CD14-positive monocyte (primary cell): ENCODE results near the gene DDX10. TPM values are rescaled to one million over a fixed set of nuclear protein-coding genes. Genes with fewer than 3 reads are reported as not detected.

Experiments used
- DNase-seq, 3 donors: peaks; one replicate each; pipeline ENCODE4 v3.0.0-alpha.2; 2011 to 2022
- H2AFZ ChIP-seq: 2 replicates; pipeline ENCODE4 v1.6.0; 2012; ENCODE audit warnings: mild to moderate bottlenecking, low read depth, low read length, inconsistent platforms; ENCODE audit not compliant: insufficient read depth, poor library complexity, severe bottlenecking
- H3K27ac ChIP-seq, 2 donors: 1 replicate in 1 of 2; 2 replicates in 1 of 2; pipeline ENCODE4 v1.5.1; 2012 to 2013; ENCODE audit warnings: low read length in 2 of 2, control low read depth in 1 of 2, inconsistent platforms in 1 of 2, low read depth in 1 of 2, mild to moderate bottlenecking in 1 of 2
- H3K27me3 ChIP-seq, 2 donors: one replicate each; pipeline versions ENCODE4 v1.6.0 to v1.6.1; 2011 to 2013; ENCODE audit warnings: low read length in 2 of 2; ENCODE audit not compliant: control insufficient read depth in 2 of 2, insufficient read depth in 2 of 2
- H3K36me3 ChIP-seq, 2 donors: replicated peaks in 1 of 2; 1 replicate in 1 of 2; 2 replicates in 1 of 2; pipeline versions ENCODE4 v1.5.1 to v1.6.1; 2012 to 2013; ENCODE audit warnings: low read length in 2 of 2, control low read depth in 1 of 2, inconsistent platforms in 1 of 2, mild to moderate bottlenecking in 1 of 2; ENCODE audit not compliant: insufficient read depth in 2 of 2, control insufficient read depth in 1 of 2
- H3K4me1 ChIP-seq, 2 donors: 1 replicate in 1 of 2; 2 replicates in 1 of 2; pipeline versions ENCODE4 v1.5.1 to v1.6.1; 2012 to 2013; ENCODE audit warnings: low read length in 2 of 2, control low read depth in 1 of 2, inconsistent platforms in 1 of 2, mild to moderate bottlenecking in 1 of 2, moderate library complexity in 1 of 2; ENCODE audit not compliant: insufficient read depth in 2 of 2, control insufficient read depth in 1 of 2
- H3K4me2 ChIP-seq: replicated peaks from 2 replicates; pipeline ENCODE3; 2012; ENCODE audit warnings: low read length, moderate library complexity, mild to moderate bottlenecking; ENCODE audit not compliant: poor library complexity, severe bottlenecking; ENCODE audit errors: extremely low read depth
- H3K4me3 ChIP-seq, 3 experiments: fragments of 200-600 bp in 1 of 3; sonication (generic) in 1 of 3; replicated peaks in 1 of 3; 1 replicate in 2 of 3; 2 replicates in 1 of 3; pipeline ENCODE4 v1.5.1; 2011 to 2013; ENCODE audit warnings: low read length in 3 of 3, mild to moderate bottlenecking in 3 of 3, control low read depth in 2 of 3, low read depth in 2 of 3, inconsistent platforms in 1 of 3, moderate library complexity in 1 of 3
- H3K79me2 ChIP-seq: 2 replicates; pipeline ENCODE4 v1.6.0; 2012; ENCODE audit warnings: mild to moderate bottlenecking, control low read depth, inconsistent platforms, low read length, moderate library complexity; ENCODE audit not compliant: insufficient read depth
- H3K9ac ChIP-seq: 2 replicates; pipeline ENCODE4 v1.6.0; 2017; ENCODE audit warnings: low read length, mild to moderate bottlenecking; ENCODE audit not compliant: insufficient read depth, poor library complexity, severe bottlenecking
- H3K9me3 ChIP-seq, 2 donors: replicated peaks in 1 of 2; 1 replicate in 1 of 2; 2 replicates in 1 of 2; pipeline versions ENCODE4 v1.5.1 to v1.6.1; 2012 to 2013; ENCODE audit warnings: low read length in 2 of 2, control low read depth in 1 of 2; ENCODE audit not compliant: control insufficient read depth in 1 of 2, insufficient read depth in 1 of 2
- H4K20me1 ChIP-seq: 2 replicates; pipeline ENCODE4 v1.6.0; 2012; ENCODE audit warnings: mild to moderate bottlenecking, low read length, control low read depth, moderate library complexity; ENCODE audit not compliant: insufficient read depth
- H3K27ac Mint-ChIP-seq, 7 donors: one replicate each; pipeline ENCODE4 v1.8.0; 2020; ENCODE audit warnings: mild to moderate bottlenecking in 7 of 7, mixed read lengths in 7 of 7, moderate library complexity in 6 of 7, inconsistent platforms in 2 of 7
- H3K27me3 Mint-ChIP-seq, 3 donors: one replicate each; pipeline ENCODE4 v1.8.0; 2021 to 2022; ENCODE audit warnings: low read depth in 3 of 3, mild to moderate bottlenecking in 3 of 3, mixed read lengths in 3 of 3, moderate library complexity in 3 of 3, inconsistent platforms in 1 of 3
- H3K36me3 Mint-ChIP-seq, 2 donors: one replicate each; pipeline ENCODE4 v1.8.0; 2020; ENCODE audit warnings: mixed read lengths in 2 of 2, inconsistent platforms in 1 of 2, mild to moderate bottlenecking in 1 of 2
- H3K4me1 Mint-ChIP-seq: one replicate; pipeline ENCODE4 v1.8.0; 2020; ENCODE audit warnings: mild to moderate bottlenecking, mixed read lengths
- H3K4me3 Mint-ChIP-seq, 2 donors: one replicate each; pipeline ENCODE4 v1.8.0; 2020; ENCODE audit warnings: mild to moderate bottlenecking in 2 of 2, mixed read lengths in 2 of 2, moderate library complexity in 1 of 2
- H3K9me3 Mint-ChIP-seq, 7 donors: one replicate each; pipeline ENCODE4 v1.8.0; 2020 to 2022; ENCODE audit warnings: mixed read lengths in 7 of 7, mild to moderate bottlenecking in 6 of 7, moderate library complexity in 6 of 7, inconsistent platforms in 2 of 7
- CTCF ChIP-seq: fragments of 200-600 bp; IDR thresholded peaks from one replicate; pipeline ENCODE4 v1.8.0; 2022; ENCODE audit warnings: antibody characterized with exemption, mild to moderate bottlenecking
- intact Hi-C, 2 donors: fragments of 100-400 bp; cut with micrococcal nuclease; formaldehyde crosslinking; loops; one replicate each; pipeline versions ENCODE4 v1.15.0 to v1.15.1; 2023
- polyA plus RNA-seq, 3 donors: library from polyadenylated mRNA; depleted of rRNA in 1 of 3; unstranded in 2 of 3; stranded (reverse) in 1 of 3; fragments of 300-500 nt in 2 of 3; fragments of >200 nt in 1 of 3; fragmentation: Illumina TruSeq in 2 of 3; gene quantifications; 1 replicate in 2 of 3; 2 replicates in 1 of 3; pipeline ENCODE4 v1.2.3, GENCODE V29; 2012 to 2021

The DDX10 gene
- polyA plus RNA-seq, 3 donors: 5.0 to 6.3 (median 5.3) TPM

DNA sequence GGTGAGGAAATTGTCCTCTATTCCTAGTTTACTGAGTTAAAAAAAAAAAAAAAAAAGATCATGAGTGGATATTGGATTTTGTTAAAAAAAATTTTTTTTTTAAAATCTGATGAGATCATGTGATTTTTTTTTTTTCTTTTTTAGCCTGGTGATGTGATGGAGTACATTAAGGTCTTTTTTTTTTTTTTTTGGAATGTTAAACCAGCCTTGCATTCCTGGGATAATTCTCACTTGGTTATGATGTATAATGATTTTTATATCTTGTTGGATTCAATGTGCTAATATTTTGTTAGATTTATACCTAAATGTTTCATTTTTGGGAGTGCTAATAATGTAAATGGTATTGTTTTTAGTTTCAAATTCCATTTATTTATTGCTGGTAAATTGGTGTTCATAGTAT, 43.3 kb downstream of the DDX10 start:
- H3K79me2 ChIP-seq: no peaks in the 10 kb centered on the region
- peaks cover 78 to 82% of the 10 kb centered on the region in 2 donors for H3K36me3 Mint-ChIP-seq

GRCh38 chr11:108709741-108710140, 44.9 kb downstream of the DDX10 start:
- Histone ChIP-seq H3K4me1 (no peaks in the 10 kb centered on the region), H4K20me1 (no peaks in the 10 kb centered on the region), H3K9ac (no peak overlapping the region), H3K27ac (no peak overlapping the region), H3K27me3 (no peaks in the 10 kb centered on the region), H3K9me3 (peaks cover 9 to 16% of the 10 kb centered on the region in 2 donors), H3K36me3 (peaks cover 31 to 76% of the 10 kb centered on the region in 2 donors), H3K79me2 (no peaks in the 10 kb centered on the region), H2AFZ (no peak overlapping the region), H3K4me3 (no peak overlapping the region), H3K4me2 (no peak overlapping the region)
- no peaks in the 10 kb centered on the region for H3K27me3 Mint-ChIP-seq
- intact Hi-C loops: no loop called here
- TF ChIP-seq CTCF: no peak
- peaks cover 2% of the 10 kb centered on the region for H3K4me1 Mint-ChIP-seq
- H3K4me3 Mint-ChIP-seq: no peak overlapping the region
- DNase-seq: no peak
- H3K9me3 Mint-ChIP-seq: peaks cover 13 to 33% (median 24%) of the 10 kb centered on the region in 7 donors
- H3K36me3 Mint-ChIP-seq: peaks cover 78 to 82% of the 10 kb centered on the region in 2 donors
- no peak overlapping the region for H3K27ac Mint-ChIP-seq

More for the DNA sequence above, 43.3 kb downstream of the DDX10 start:
- Histone ChIP-seq H3K4me2 (no peak overlapping the region), H3K27me3 (no peaks in the 10 kb centered on the region), H3K4me1 (no peaks in the 10 kb centered on the region), H3K9me3 (peaks cover 9 to 16% of the 10 kb centered on the region in 2 donors), H3K27ac (no peak overlapping the region), H2AFZ (no peak overlapping the region), H3K9ac (no peak overlapping the region), H3K36me3 (peaks cover 31 to 85% of the 10 kb centered on the region in 2 donors), H4K20me1 (no peaks in the 10 kb centered on the region), H3K4me3 (no peak overlapping the region)
- no peak for TF ChIP-seq CTCF
- Mint-ChIP-seq H3K27me3 (no peaks in the 10 kb centered on the region), H3K4me3 (no peak overlapping the region), H3K27ac (no peak overlapping the region), H3K4me1 (peaks cover 2% of the 10 kb centered on the region), H3K9me3 (peaks cover 13 to 33% (median 24%) of the 10 kb centered on the region in 7 donors)
- intact Hi-C loops: no loop called here
- DNase-seq: no peak
